Measurements from ENCODE around the gene FAAP20.

GRCh38 chr1:2231532-2232254 is 37.1 kb upstream of the FAAP20 start:
- TF ChIP-seq CTCF (IDR thresholded peaks at IDR 0.05) (no peak), POLR2A (IDR thresholded peaks at IDR 0.05) (peak; percentile 31 to 33)
